Diencephalon (tissue), 1 donor: Measurements from ENCODE around the gene SYPL1. TPM values are rescaled to one million over a fixed set of nuclear protein-coding genes. Genes with fewer than 3 reads are reported as not detected.

Source experiments
- total RNA-seq: library from RNA; depleted of rRNA; stranded (reverse); fragments of >200 nt; gene quantifications from one replicate; pipeline ENCODE4 v1.2.3, GENCODE V29; 2014

Gene SYPL1
- 21.9 TPM for total RNA-seq

GRCh38 chr7:106112118-106112971 lies at the start of gene SYPL1:
SYPL1 (minus strand) TSS chr7:106112312; CDS start chr7:106112208, 104 bp downstream.

Other genes with a start within 250 kb of the SYPL1 start
- gene ATXN7L1, start 235.7 kb downstream of the SYPL1 start, total RNA-seq, result 10.8 TPM
- 6.7 TPM for gene CDHR3, start 149.0 kb downstream of the SYPL1 start, total RNA-seq
- gene NAMPT, start 172.7 kb upstream of the SYPL1 start, total RNA-seq, result 69.0 TPM